HuH-7.5 (cell line): ENCODE measurements around the gene EPHB4.
"Not testable (repeated sequence)": the region's sequence is repeated elsewhere in the genome, so short reads cannot be mapped to it uniquely, and the experiment has no call there.

Experiments
- DNase-seq: peaks from one replicate; pipeline ENCODE4 v3.0.0; 2011; ENCODE audit warnings: low spot score

Gene EPHB4

GRCh38 chr7:100785878-100786277, 41.4 kb downstream of the EPHB4 start:
- DNase-seq = no peak

GRCh38 chr7:100783804-100784203, 43.5 kb downstream of the EPHB4 start:
- DNase-seq = no peak

- DNase-seq = no peak
Observed at GRCh38 chr7:100781255-100781654, 46.1 kb downstream of the EPHB4 start.

GRCh38 chr7:100779359-100779758, 48.0 kb downstream of the EPHB4 start:
- DNase-seq = no peak

GRCh38 chr7:100778061-100778621, 49.2 kb downstream of the EPHB4 start:
- no peak for DNase-seq

- DNase-seq = no peak
Observed at GRCh38 chr7:100773491-100773890, 53.8 kb downstream of the EPHB4 start.

- DNase-seq = no peak
Observed at GRCh38 chr7:100768784-100769183, 58.5 kb downstream of the EPHB4 start.

GRCh38 chr7:100765250-100765649, 62.1 kb downstream of the EPHB4 start:
- no peak for DNase-seq

GRCh38 chr7:100764841-100765240, 62.5 kb downstream of the EPHB4 start:
- DNase-seq = no peak

GRCh38 chr7:100763556-100764140, 63.7 kb downstream of the EPHB4 start:
- no peak for DNase-seq

GRCh38 chr7:100762841-100763240, 64.5 kb downstream of the EPHB4 start:
- not testable (repeated sequence) for DNase-seq

- no peak for DNase-seq
Observed at GRCh38 chr7:100759357-100760171, 67.8 kb downstream of the EPHB4 start.

- no peak for DNase-seq
Observed at GRCh38 chr7:100753750-100754149, 73.6 kb downstream of the EPHB4 start.

GRCh38 chr7:100752994-100753393, 74.3 kb downstream of the EPHB4 start:
- DNase-seq = no peak
